ENCODE measurements around the gene WWTR1.

The WWTR1 gene

GRCh38 chr3:149593418-149594160 is 64.2 kb downstream of the WWTR1 start:
- no peaks in the 10 kb centered on the region for H3K36me3 Mint-ChIP-seq (ENCODE audit: low read depth)
- H3K4me3 Mint-ChIP-seq = peak overlapping the region in 1 of 3 experiments; percentile 10
- no peak for TF ChIP-seq CTCF (IDR thresholded peaks at IDR 0.05; ENCODE audit: unreplicated experiment in 3 of 3)
- H3K27ac Mint-ChIP-seq = peak overlapping the region; percentile 16 to 46 (median 46)
- H3K4me1 Mint-ChIP-seq = peaks cover 61% of the 10 kb centered on the region
- no peaks in the 10 kb centered on the region for H3K27me3 Mint-ChIP-seq (ENCODE audit: low read depth)
- no peaks in the 10 kb centered on the region for H3K9me3 Mint-ChIP-seq

GRCh38 chr3:149592758-149593240 is 65.0 kb downstream of the WWTR1 start:
- Mint-ChIP-seq H3K27ac (peak overlapping the region; percentile 16 to 46 (median 46)), H3K36me3 (ENCODE audit: low read depth) (no peaks in the 10 kb centered on the region), H3K4me1 (peaks cover 69% of the 10 kb centered on the region), H3K27me3 (ENCODE audit: low read depth) (no peaks in the 10 kb centered on the region), H3K9me3 (no peaks in the 10 kb centered on the region), H3K4me3 (peak overlapping the region in 1 of 3 experiments; percentile 10)
- no peak for TF ChIP-seq CTCF (IDR thresholded peaks at IDR 0.05; ENCODE audit: unreplicated experiment in 3 of 3)

- Mint-ChIP-seq H3K27ac (peak overlapping the region; percentile 63 to 80 (median 66)), H3K27me3 (ENCODE audit: low read depth) (no peaks in the 10 kb centered on the region), H3K4me3 (no peak overlapping the region), H3K4me1 (peaks cover 70% of the 10 kb centered on the region), H3K9me3 (no peaks in the 10 kb centered on the region), H3K36me3 (ENCODE audit: low read depth) (no peaks in the 10 kb centered on the region)
- TF ChIP-seq CTCF (IDR thresholded peaks at IDR 0.05; ENCODE audit: unreplicated experiment in 3 of 3) = no peak
Measured at GRCh38 chr3:149590691-149591441, 67.0 kb downstream of the WWTR1 start.

- Mint-ChIP-seq H3K4me3 (peak overlapping the region in 1 of 3 experiments; percentile 3), H3K27me3 (ENCODE audit: low read depth) (no peaks in the 10 kb centered on the region), H3K9me3 (no peaks in the 10 kb centered on the region), H3K36me3 (ENCODE audit: low read depth) (no peaks in the 10 kb centered on the region), H3K27ac (peak overlapping the region; percentile 84 to 92 (median 88)), H3K4me1 (peaks cover 78% of the 10 kb centered on the region)
- no peak for TF ChIP-seq CTCF (IDR thresholded peaks at IDR 0.05; ENCODE audit: unreplicated experiment in 3 of 3)
Measured at GRCh38 chr3:149589332-149589731, 68.5 kb downstream of the WWTR1 start.

- no peaks in the 10 kb centered on the region for H3K36me3 Mint-ChIP-seq (ENCODE audit: low read depth)
- H3K4me1 Mint-ChIP-seq = peaks cover 80% of the 10 kb centered on the region
- H3K4me3 Mint-ChIP-seq = no peak overlapping the region
- no peaks in the 10 kb centered on the region for H3K27me3 Mint-ChIP-seq (ENCODE audit: low read depth)
- H3K9me3 Mint-ChIP-seq = no peaks in the 10 kb centered on the region
- peak overlapping the region; percentile 84 to 92 (median 88) for H3K27ac Mint-ChIP-seq
- TF ChIP-seq CTCF (IDR thresholded peaks at IDR 0.05; ENCODE audit: unreplicated experiment in 3 of 3) = no peak
Measured at GRCh38 chr3:149588909-149589308, 68.9 kb downstream of the WWTR1 start.

Data from nephron (organoid).